H1 (cell line): ENCODE data around the gene DIP2B. TPM values are rescaled to one million over a fixed set of nuclear protein-coding genes. Genes with fewer than 3 reads are reported as not detected.

Experiments used
- CHD2 ChIP-seq: IDR thresholded peaks from 2 replicates; pipeline ENCODE4 v1.6.1; 2012; ENCODE audit warnings: low read length, improper control_type of control experiment
- GABPA ChIP-seq: IDR thresholded peaks from 2 replicates; pipeline ENCODE4 v1.6.1; 2011; ENCODE audit warnings: mild to moderate bottlenecking, low read length, moderate library complexity, borderline replicate concordance; ENCODE audit not compliant: insufficient read depth
- GTF2F1 ChIP-seq: IDR thresholded peaks from 2 replicates; pipeline ENCODE4 v1.6.1; 2012; ENCODE audit warnings: low read depth, low read length, improper control_type of control experiment, borderline replicate concordance
- SUZ12 ChIP-seq: fragments of 200-600 bp; sonication (generic); IDR thresholded peaks from 2 replicates; pipeline ENCODE4 v1.6.1; 2012; ENCODE audit warnings: mild to moderate bottlenecking, inconsistent platforms, low read length, moderate library complexity, mixed read lengths
- polyA plus RNA-seq, 7 experiments: library from polyadenylated mRNA; depleted of rRNA in 3 of 7; stranded (reverse) in 5 of 7; unstranded in 2 of 7; fragments of >200 nt in 5 of 7; fragments of 200-250 nt in 2 of 7; gene quantifications; 1 replicate in 5 of 7; 2 replicates in 1 of 7; 4 replicates in 1 of 7; pipeline versions ENCODE4 v1.2.1 to v1.2.3, GENCODE V29; 2011 to 2013; ENCODE audit warnings: missing spikeins in 2 of 7, mixed read lengths in 2 of 7
- total RNA-seq: library from RNA; stranded (reverse); fragmentation: NEBNext Ultra II Directional; extraction: Animal tissue kit (Norgen Biotek cat#: 25700); gene quantifications from 2 replicates; pipeline ENCODE4 v1.2.1, GENCODE V29; 2021
- TF ChIP-seq, protein P1 (sequence below): IDR thresholded peaks from 2 replicates; pipeline ENCODE4 v1.6.1; 2011; ENCODE audit warnings: low read length, improper control_type of control experiment
- TF ChIP-seq, protein P2 (sequence below): fragments of 300-600 bp; sonication (generic); IDR thresholded peaks from 2 replicates; pipeline ENCODE4 v1.7.1; 2012; ENCODE audit warnings: low read length, moderate library complexity, mild to moderate bottlenecking, inconsistent platforms; ENCODE audit not compliant: insufficient replicate concordance

Gene DIP2B
- total and polyA plus RNA-seq, 2 of the 8 experiments (the other 6 are each of a cell fraction or from before 2014, with no cell fraction given): 11.1 to 29.6 TPM

DNA sequence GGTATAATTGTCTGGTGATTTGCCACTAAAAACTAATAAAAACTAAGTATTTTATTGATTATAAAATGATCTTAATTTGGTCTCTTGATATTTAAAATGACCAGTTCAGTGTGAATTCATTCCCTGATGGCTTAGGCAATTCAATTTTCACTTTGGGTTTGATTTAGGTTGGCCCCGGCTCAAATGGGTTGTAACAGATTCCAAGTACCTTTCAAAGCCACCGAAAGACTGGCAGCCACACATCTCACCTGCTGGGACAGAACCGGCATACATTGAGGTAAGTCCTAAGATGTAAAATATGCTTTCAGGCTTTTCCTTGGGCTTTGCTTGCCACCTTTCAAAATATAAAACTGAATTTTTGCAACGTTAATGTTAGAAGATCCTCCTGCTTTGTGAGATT, 181.6 kb downstream of the DIP2B start (continued):
- TF ChIP-seq GTF2F1 (no peak), GABPA (no peak), CHD2 (no peak), SUZ12 (no peak)
- TF ChIP-seq, protein P1, sequence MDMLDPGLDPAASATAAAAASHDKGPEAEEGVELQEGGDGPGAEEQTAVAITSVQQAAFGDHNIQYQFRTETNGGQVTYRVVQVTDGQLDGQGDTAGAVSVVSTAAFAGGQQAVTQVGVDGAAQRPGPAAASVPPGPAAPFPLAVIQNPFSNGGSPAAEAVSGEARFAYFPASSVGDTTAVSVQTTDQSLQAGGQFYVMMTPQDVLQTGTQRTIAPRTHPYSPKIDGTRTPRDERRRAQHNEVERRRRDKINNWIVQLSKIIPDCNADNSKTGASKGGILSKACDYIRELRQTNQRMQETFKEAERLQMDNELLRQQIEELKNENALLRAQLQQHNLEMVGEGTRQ: no peak
- TF ChIP-seq, protein P2, sequence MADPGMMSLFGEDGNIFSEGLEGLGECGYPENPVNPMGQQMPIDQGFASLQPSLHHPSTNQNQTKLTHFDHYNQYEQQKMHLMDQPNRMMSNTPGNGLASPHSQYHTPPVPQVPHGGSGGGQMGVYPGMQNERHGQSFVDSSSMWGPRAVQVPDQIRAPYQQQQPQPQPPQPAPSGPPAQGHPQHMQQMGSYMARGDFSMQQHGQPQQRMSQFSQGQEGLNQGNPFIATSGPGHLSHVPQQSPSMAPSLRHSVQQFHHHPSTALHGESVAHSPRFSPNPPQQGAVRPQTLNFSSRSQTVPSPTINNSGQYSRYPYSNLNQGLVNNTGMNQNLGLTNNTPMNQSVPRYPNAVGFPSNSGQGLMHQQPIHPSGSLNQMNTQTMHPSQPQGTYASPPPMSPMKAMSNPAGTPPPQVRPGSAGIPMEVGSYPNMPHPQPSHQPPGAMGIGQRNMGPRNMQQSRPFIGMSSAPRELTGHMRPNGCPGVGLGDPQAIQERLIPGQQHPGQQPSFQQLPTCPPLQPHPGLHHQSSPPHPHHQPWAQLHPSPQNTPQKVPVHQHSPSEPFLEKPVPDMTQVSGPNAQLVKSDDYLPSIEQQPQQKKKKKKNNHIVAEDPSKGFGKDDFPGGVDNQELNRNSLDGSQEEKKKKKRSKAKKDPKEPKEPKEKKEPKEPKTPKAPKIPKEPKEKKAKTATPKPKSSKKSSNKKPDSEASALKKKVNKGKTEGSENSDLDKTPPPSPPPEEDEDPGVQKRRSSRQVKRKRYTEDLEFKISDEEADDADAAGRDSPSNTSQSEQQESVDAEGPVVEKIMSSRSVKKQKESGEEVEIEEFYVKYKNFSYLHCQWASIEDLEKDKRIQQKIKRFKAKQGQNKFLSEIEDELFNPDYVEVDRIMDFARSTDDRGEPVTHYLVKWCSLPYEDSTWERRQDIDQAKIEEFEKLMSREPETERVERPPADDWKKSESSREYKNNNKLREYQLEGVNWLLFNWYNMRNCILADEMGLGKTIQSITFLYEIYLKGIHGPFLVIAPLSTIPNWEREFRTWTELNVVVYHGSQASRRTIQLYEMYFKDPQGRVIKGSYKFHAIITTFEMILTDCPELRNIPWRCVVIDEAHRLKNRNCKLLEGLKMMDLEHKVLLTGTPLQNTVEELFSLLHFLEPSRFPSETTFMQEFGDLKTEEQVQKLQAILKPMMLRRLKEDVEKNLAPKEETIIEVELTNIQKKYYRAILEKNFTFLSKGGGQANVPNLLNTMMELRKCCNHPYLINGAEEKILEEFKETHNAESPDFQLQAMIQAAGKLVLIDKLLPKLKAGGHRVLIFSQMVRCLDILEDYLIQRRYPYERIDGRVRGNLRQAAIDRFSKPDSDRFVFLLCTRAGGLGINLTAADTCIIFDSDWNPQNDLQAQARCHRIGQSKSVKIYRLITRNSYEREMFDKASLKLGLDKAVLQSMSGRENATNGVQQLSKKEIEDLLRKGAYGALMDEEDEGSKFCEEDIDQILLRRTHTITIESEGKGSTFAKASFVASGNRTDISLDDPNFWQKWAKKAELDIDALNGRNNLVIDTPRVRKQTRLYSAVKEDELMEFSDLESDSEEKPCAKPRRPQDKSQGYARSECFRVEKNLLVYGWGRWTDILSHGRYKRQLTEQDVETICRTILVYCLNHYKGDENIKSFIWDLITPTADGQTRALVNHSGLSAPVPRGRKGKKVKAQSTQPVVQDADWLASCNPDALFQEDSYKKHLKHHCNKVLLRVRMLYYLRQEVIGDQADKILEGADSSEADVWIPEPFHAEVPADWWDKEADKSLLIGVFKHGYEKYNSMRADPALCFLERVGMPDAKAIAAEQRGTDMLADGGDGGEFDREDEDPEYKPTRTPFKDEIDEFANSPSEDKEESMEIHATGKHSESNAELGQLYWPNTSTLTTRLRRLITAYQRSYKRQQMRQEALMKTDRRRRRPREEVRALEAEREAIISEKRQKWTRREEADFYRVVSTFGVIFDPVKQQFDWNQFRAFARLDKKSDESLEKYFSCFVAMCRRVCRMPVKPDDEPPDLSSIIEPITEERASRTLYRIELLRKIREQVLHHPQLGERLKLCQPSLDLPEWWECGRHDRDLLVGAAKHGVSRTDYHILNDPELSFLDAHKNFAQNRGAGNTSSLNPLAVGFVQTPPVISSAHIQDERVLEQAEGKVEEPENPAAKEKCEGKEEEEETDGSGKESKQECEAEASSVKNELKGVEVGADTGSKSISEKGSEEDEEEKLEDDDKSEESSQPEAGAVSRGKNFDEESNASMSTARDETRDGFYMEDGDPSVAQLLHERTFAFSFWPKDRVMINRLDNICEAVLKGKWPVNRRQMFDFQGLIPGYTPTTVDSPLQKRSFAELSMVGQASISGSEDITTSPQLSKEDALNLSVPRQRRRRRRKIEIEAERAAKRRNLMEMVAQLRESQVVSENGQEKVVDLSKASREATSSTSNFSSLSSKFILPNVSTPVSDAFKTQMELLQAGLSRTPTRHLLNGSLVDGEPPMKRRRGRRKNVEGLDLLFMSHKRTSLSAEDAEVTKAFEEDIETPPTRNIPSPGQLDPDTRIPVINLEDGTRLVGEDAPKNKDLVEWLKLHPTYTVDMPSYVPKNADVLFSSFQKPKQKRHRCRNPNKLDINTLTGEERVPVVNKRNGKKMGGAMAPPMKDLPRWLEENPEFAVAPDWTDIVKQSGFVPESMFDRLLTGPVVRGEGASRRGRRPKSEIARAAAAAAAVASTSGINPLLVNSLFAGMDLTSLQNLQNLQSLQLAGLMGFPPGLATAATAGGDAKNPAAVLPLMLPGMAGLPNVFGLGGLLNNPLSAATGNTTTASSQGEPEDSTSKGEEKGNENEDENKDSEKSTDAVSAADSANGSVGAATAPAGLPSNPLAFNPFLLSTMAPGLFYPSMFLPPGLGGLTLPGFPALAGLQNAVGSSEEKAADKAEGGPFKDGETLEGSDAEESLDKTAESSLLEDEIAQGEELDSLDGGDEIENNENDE: no peak
- TF ChIP-seq, all 59 proteins: peak for 0
